MCF 10A (cell line): ENCODE results near the gene KCNB1. TPM values are rescaled to one million over a fixed set of nuclear protein-coding genes. Genes with fewer than 3 reads are reported as not detected.

ENCODE experiments used
- BruUV-seq: library from RNA; stranded (reverse); fragments of 400-500 nt; replicated peaks from 2 replicates; lab custom pipeline; 2021; lab: Mats Ljungman, UMichigan
- CTCF ChIA-PET: fragments of 300-600 bp; sonication (Branson Sonifier 250); formaldehyde crosslinking; extraction: SDS; loops from one replicate; lab custom pipeline; 2021; ENCODE audit warnings: antibody characterized with exemption, inconsistent platforms; lab: Yijun Ruan, JAX
- POLR2A ChIA-PET: fragments of 300-600, 350-650 bp; sonication (Branson Sonifier 250); formaldehyde crosslinking; extraction: SDS; loops from one replicate; lab custom pipeline; 2020; ENCODE audit warnings: antibody characterized with exemption, inconsistent platforms; lab: Yijun Ruan, JAX
- DNase-seq: peaks from one replicate; pipeline ENCODE4 v3.0.0-alpha.2; 2018; ENCODE audit not compliant: unreplicated experiment
- H3K27ac Mint-ChIP-seq: one replicate; pipeline ENCODE4 v1.8.0; 2022; ENCODE audit warnings: mild to moderate bottlenecking, low read depth, mixed read lengths; ENCODE audit not compliant: unreplicated experiment
- H3K27me3 Mint-ChIP-seq: one replicate; pipeline ENCODE4 v1.8.0; 2022; ENCODE audit warnings: mixed read lengths; ENCODE audit not compliant: insufficient read depth, unreplicated experiment
- H3K36me3 Mint-ChIP-seq: one replicate; pipeline ENCODE4 v1.8.0; 2022; ENCODE audit warnings: mild to moderate bottlenecking, moderate library complexity, mixed read lengths; ENCODE audit not compliant: insufficient read depth, unreplicated experiment
- H3K4me1 Mint-ChIP-seq: one replicate; pipeline ENCODE4 v1.8.0; 2022; ENCODE audit warnings: mixed read lengths; ENCODE audit not compliant: insufficient read depth, unreplicated experiment
- H3K4me3 Mint-ChIP-seq: one replicate; pipeline ENCODE4 v1.8.0; 2022; ENCODE audit warnings: mild to moderate bottlenecking, moderate library complexity, mixed read lengths; ENCODE audit not compliant: unreplicated experiment
- H3K9me3 Mint-ChIP-seq: one replicate; pipeline ENCODE4 v1.8.0; 2022; ENCODE audit warnings: mixed read lengths; ENCODE audit not compliant: unreplicated experiment
- CTCF ChIP-seq: fragments of 200-600 bp; IDR thresholded peaks from one replicate; pipeline ENCODE4 v1.8.0; 2022; ENCODE audit warnings: antibody characterized with exemption, mild to moderate bottlenecking; ENCODE audit not compliant: unreplicated experiment
- intact Hi-C: fragments of 100-400 bp; cut with micrococcal nuclease; formaldehyde crosslinking; loops from 2 replicates; pipeline ENCODE4 v1.14.1; 2022
- total RNA-seq: library from RNA; stranded (reverse); gene quantifications from 2 replicates; pipeline ENCODE4 v1.2.3, GENCODE V29; 2022

KCNB1 gene
- total RNA-seq, 1 experiment from 2014 or later: 2.8 TPM

DNA sequence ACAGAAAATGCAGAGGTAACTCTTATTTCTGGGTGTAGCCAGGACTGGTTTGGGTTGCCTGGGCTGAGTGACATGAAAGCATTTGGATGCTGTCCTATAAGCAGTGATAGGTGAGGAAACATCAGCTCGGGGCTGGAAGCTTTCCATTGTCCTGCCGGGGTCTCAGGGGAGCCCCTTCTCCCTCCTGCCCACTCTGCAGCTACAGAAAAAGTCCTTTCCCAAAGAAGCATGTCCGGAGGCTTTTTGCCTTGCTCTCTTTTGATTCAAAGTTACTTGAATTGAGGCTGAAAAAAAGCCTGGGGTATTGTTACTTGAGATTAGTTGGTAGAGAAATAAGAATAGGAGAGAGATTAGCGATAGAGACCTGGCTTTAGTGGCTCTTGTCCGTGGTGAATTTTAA is 113.9 kb downstream of the KCNB1 start:
- Mint-ChIP-seq H3K27ac (no peak overlapping the region), H3K27me3 (no peaks in the 10 kb centered on the region), H3K9me3 (no peaks in the 10 kb centered on the region), H3K4me3 (no peak overlapping the region), H3K4me1 (peaks cover 14% of the 10 kb centered on the region), H3K36me3 (peaks cover 20% of the 10 kb centered on the region)
- CTCF ChIA-PET: interaction anchor here (1.5 kb wide), 1 partner anchor 240 kb away, joined by 5 read pairs; no protein-coding TSS in a partner anchor
- no TSS peak for BruUV-seq
- DNase-seq: no peak
- TF ChIP-seq CTCF: no peak
- intact Hi-C loops: no loop called here
- POLR2A ChIA-PET: interaction anchor here (1.1 to 1.3 kb wide), 2 partner anchors 13 to 26 kb away, joined by 4 to 7 read pairs; no protein-coding TSS in a partner anchor

- H3K36me3 Mint-ChIP-seq: peaks cover 17% of the 10 kb centered on the region
- no peak for TF ChIP-seq CTCF
- no peaks in the 10 kb centered on the region for H3K9me3 Mint-ChIP-seq
- DNase-seq: no peak
- no peak overlapping the region for H3K4me3 Mint-ChIP-seq
- POLR2A ChIA-PET: interaction anchor here (1.1 kb wide), 1 partner anchor 21 kb away, joined by 3 read pairs; no protein-coding TSS in a partner anchor
- BruUV-seq: no TSS peak
- no peak overlapping the region for H3K27ac Mint-ChIP-seq
- peaks cover 10% of the 10 kb centered on the region for H3K4me1 Mint-ChIP-seq
- intact Hi-C loops: no loop called here
- no peaks in the 10 kb centered on the region for H3K27me3 Mint-ChIP-seq
- CTCF ChIA-PET: no interaction called here
Measured at GRCh38 chr20:49367113-49367512, 115.4 kb downstream of the KCNB1 start.

DNA sequence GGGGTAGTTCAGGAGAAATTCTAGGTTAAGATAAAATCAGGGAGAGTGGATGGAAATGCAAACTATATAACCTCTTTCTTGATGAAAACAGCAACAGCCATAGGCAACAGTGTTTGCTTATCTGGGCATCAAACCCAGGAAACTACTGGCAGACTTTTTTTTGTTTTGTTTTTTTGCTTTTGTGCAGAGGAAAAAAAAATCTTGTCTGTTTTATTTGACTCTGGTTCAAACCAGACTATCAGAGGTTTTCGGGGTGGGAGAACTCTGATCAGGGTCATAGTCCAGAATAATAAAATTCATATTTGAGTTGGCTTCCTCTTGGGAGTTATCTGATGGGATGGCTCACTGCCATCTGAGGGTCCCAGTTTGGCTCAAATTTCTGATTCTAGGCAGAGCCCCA is 115.8 kb downstream of the KCNB1 start:
- H3K27me3 Mint-ChIP-seq: no peaks in the 10 kb centered on the region
- peaks cover 7% of the 10 kb centered on the region for H3K4me1 Mint-ChIP-seq
- no peaks in the 10 kb centered on the region for H3K9me3 Mint-ChIP-seq
- intact Hi-C loops: no loop called here
- peaks cover 13% of the 10 kb centered on the region for H3K36me3 Mint-ChIP-seq
- POLR2A ChIA-PET: interaction anchor here (1.1 to 1.6 kb wide), 2 partner anchors 14 to 21 kb away, joined by 3 to 4 read pairs; no protein-coding TSS in a partner anchor
- no TSS peak for BruUV-seq
- H3K4me3 Mint-ChIP-seq: no peak overlapping the region
- no peak for TF ChIP-seq CTCF
- no peak overlapping the region for H3K27ac Mint-ChIP-seq
- DNase-seq: no peak
- CTCF ChIA-PET: interaction anchor here (0.7 kb wide), 1 partner anchor 241 kb away, joined by 4 read pairs; no protein-coding TSS in a partner anchor

- Mint-ChIP-seq H3K4me3 (no peak overlapping the region), H3K27me3 (no peaks in the 10 kb centered on the region), H3K27ac (no peak overlapping the region), H3K36me3 (no peaks in the 10 kb centered on the region), H3K4me1 (peaks cover 7% of the 10 kb centered on the region), H3K9me3 (no peaks in the 10 kb centered on the region)
- ChIA-PET CTCF (interaction anchor here (0.6 to 1.1 kb wide), 3 partner anchors 11 to 28 kb away, joined by 3 to 4 read pairs (median 3); no protein-coding TSS in a partner anchor), POLR2A (interaction anchor here (0.6 to 3.4 kb wide), 2 partner anchors 17 to 301 kb away, joined by 3 to 18 read pairs; no protein-coding TSS in a partner anchor)
- BruUV-seq: no TSS peak
- intact Hi-C loops: no loop called here
- DNase-seq: no peak
- no peak for TF ChIP-seq CTCF
Measured at GRCh38 chr20:49361862-49362660, 120.4 kb downstream of the KCNB1 start.
